Keratinocyte (primary cell): ENCODE data around the gene ZNF543. TPM values are rescaled to one million over a fixed set of nuclear protein-coding genes. Genes with fewer than 3 reads are reported as not detected.

Source experiments
- DNase-seq: peaks from one replicate; pipeline ENCODE4 v3.0.0-alpha.2; 2011; ENCODE audit warnings: low read depth, missing footprints, low spot score
- FAIRE-seq: peaks from 2 replicates; lab custom pipeline; 2011; peaks lifted over from hg19 to GRCh38; lab: Jason Lieb, UNC
- H2AFZ ChIP-seq: 2 replicates; pipeline ENCODE4 v1.6.0; 2012; ENCODE audit warnings: low read length, control low read depth, inconsistent platforms; ENCODE audit not compliant: control insufficient read depth
- H3K27ac ChIP-seq: 2 replicates; pipeline ENCODE4 v1.5.1; 2011; ENCODE audit warnings: low read length; ENCODE audit not compliant: control insufficient read depth, insufficient read depth
- H3K27me3 ChIP-seq: 3 replicates; pipeline ENCODE4 v1.6.0; 2011; ENCODE audit warnings: low read length; ENCODE audit not compliant: control insufficient read depth, insufficient read depth; ENCODE audit errors: extremely low read depth
- H3K36me3 ChIP-seq, 2 experiments: 2 replicates in 1 of 2; 3 replicates in 1 of 2; pipeline ENCODE4 v1.5.1; 2011; ENCODE audit warnings: low read length in 2 of 2, mild to moderate bottlenecking in 1 of 2; ENCODE audit not compliant: control insufficient read depth in 2 of 2, insufficient read depth in 2 of 2; ENCODE audit errors: extremely low read depth in 1 of 2
- H3K4me1 ChIP-seq: 3 replicates; pipeline ENCODE4 v1.5.1; 2011; ENCODE audit warnings: low read length; ENCODE audit not compliant: control insufficient read depth, insufficient read depth; ENCODE audit errors: extremely low read depth
- H3K4me2 ChIP-seq: 3 replicates; pipeline ENCODE4 v1.6.0; 2011; ENCODE audit warnings: low read depth, low read length; ENCODE audit not compliant: control insufficient read depth, insufficient read depth; ENCODE audit errors: extremely low read depth
- H3K4me3 ChIP-seq, 3 experiments: fragments of 200-600 bp in 1 of 3; sonication (generic) in 1 of 3; 2 replicates in 2 of 3; 3 replicates in 1 of 3; pipeline ENCODE4 v1.5.1; 2011 to 2016; ENCODE audit warnings: low read length in 3 of 3, mild to moderate bottlenecking in 3 of 3, control low read depth in 2 of 3, inconsistent platforms in 1 of 3, low read depth in 1 of 3, mixed read lengths in 1 of 3, mixed run types in 1 of 3, moderate library complexity in 1 of 3; ENCODE audit not compliant: control insufficient read depth in 2 of 3, insufficient read depth in 2 of 3; ENCODE audit errors: extremely low read depth in 1 of 3
- H3K79me2 ChIP-seq: 2 replicates; pipeline ENCODE4 v1.6.0; 2012; ENCODE audit warnings: low read length; ENCODE audit not compliant: control insufficient read depth, insufficient read depth
- H3K9ac ChIP-seq: 3 replicates; pipeline ENCODE4 v1.6.0; 2011; ENCODE audit warnings: low read length; ENCODE audit not compliant: control insufficient read depth, insufficient read depth; ENCODE audit errors: extremely low read depth
- H3K9me1 ChIP-seq: 3 replicates; pipeline ENCODE4 v1.6.0; 2011; ENCODE audit warnings: low read length; ENCODE audit not compliant: control insufficient read depth, insufficient read depth; ENCODE audit errors: extremely low read depth
- H3K9me3 ChIP-seq: 2 replicates; pipeline ENCODE4 v1.5.1; 2012; ENCODE audit warnings: low read depth, low read length; ENCODE audit not compliant: control insufficient read depth
- H4K20me1 ChIP-seq: 3 replicates; pipeline ENCODE4 v1.6.0; 2011; ENCODE audit warnings: low read length; ENCODE audit not compliant: control insufficient read depth, insufficient read depth; ENCODE audit errors: extremely low read depth
- CTCF ChIP-seq, 3 experiments: IDR thresholded peaks in 1 of 3; conservative IDR thresholded peaks in 1 of 3; optimal IDR thresholded peaks in 1 of 3; 2 replicates in 2 of 3; 3 replicates in 1 of 3; pipeline versions ENCODE3 to v1.5.1; 2011; ENCODE audit warnings: low read length in 3 of 3, mild to moderate bottlenecking in 3 of 3, moderate library complexity in 2 of 3, control low read depth in 1 of 3, inconsistent platforms in 1 of 3; ENCODE audit not compliant: insufficient read depth in 2 of 3; ENCODE audit errors: extremely low read depth in 1 of 3
- EZH2 ChIP-seq: IDR thresholded peaks from one replicate; pipeline ENCODE4 v1.6.1; 2012; ENCODE audit warnings: inconsistent platforms, mild to moderate bottlenecking, low read length, moderate library complexity
- dilution Hi-C: fragments of 300-500 bp; cut with MboI; formaldehyde crosslinking; loops from one replicate; pipeline ENCODE4 v1.7.0; 2020; ENCODE audit warnings: low sequenced_read_pairs; ENCODE audit not compliant: extremely low pct_ligation_motif_present
- polyA plus RNA-seq, 5 experiments: library from polyadenylated mRNA; depleted of rRNA in 3 of 5; stranded (reverse) in 3 of 5; stranded (forward) in 1 of 5; unstranded in 1 of 5; fragments of >200 nt; gene quantifications; 1 replicate in 1 of 5; 2 replicates in 3 of 5; 3 replicates in 1 of 5; pipeline versions ENCODE4 v1.2.1 to v1.2.3, GENCODE V29; 2011 to 2012; ENCODE audit warnings: missing spikeins in 2 of 5, low read depth in 1 of 5, low replicate concordance in 1 of 5

ZNF543 gene
- polyA plus RNA-seq, 1 donor (not counting 4 experiments of a cell fraction or from before 2014, with no cell fraction given): 2.5 TPM

- peaks cover 5% of the 10 kb centered on the region for H4K20me1 ChIP-seq
- H3K27me3 ChIP-seq: no peaks in the 10 kb centered on the region
- DNase-seq (no peak), FAIRE-seq (no peak)
- dilution Hi-C loops: no loop called here
- no peak overlapping the region for H3K27ac ChIP-seq
- peaks cover 94% of the 10 kb centered on the region for H3K79me2 ChIP-seq
- H3K4me1 ChIP-seq: no peaks in the 10 kb centered on the region
- H3K9me1 ChIP-seq: peaks cover 1% of the 10 kb centered on the region
- H2AFZ ChIP-seq: no peak overlapping the region
- TF ChIP-seq CTCF (optimal IDR thresholded peaks at IDR 0.05 in 1 of 3, IDR thresholded peaks at IDR 0.05 in 1 of 3, conservative IDR thresholded peaks at IDR 0.05 in 1 of 3; ENCODE audit: extremely low read depth in 1 of 3, insufficient read depth in 2 of 3, low read length in 3 of 3) (no peak), EZH2 (no peak)
- no peak overlapping the region for H3K4me3 ChIP-seq
- H3K9me3 ChIP-seq: no peaks in the 10 kb centered on the region
- no peak overlapping the region for H3K9ac ChIP-seq
- H3K4me2 ChIP-seq: no peak overlapping the region
- peaks cover 27 to 49% of the 10 kb centered on the region in 2 experiments for H3K36me3 ChIP-seq
Measured at GRCh38 chr19:57292547-57292946, 27.7 kb upstream of the ZNF543 start.

GRCh38 chr19:57293719-57294118 is 26.6 kb upstream of the ZNF543 start:
- peaks cover 24 to 48% of the 10 kb centered on the region in 2 experiments for H3K36me3 ChIP-seq
- no peak overlapping the region for H3K4me2 ChIP-seq
- H3K79me2 ChIP-seq: peaks cover 92% of the 10 kb centered on the region
- H3K4me1 ChIP-seq: no peaks in the 10 kb centered on the region
- dilution Hi-C loops: no loop called here
- H2AFZ ChIP-seq: no peak overlapping the region
- no peaks in the 10 kb centered on the region for H3K9me1 ChIP-seq
- no peak for FAIRE-seq
- no peak for TF ChIP-seq EZH2
- no peak for TF ChIP-seq CTCF (optimal IDR thresholded peaks at IDR 0.05 in 1 of 3, IDR thresholded peaks at IDR 0.05 in 1 of 3, conservative IDR thresholded peaks at IDR 0.05 in 1 of 3; ENCODE audit: extremely low read depth in 1 of 3, insufficient read depth in 2 of 3, low read length in 3 of 3)
- no peaks in the 10 kb centered on the region for H3K27me3 ChIP-seq
- no peaks in the 10 kb centered on the region for H3K9me3 ChIP-seq
- H3K4me3 ChIP-seq: no peak overlapping the region
- no peak for DNase-seq
- no peak overlapping the region for H3K27ac ChIP-seq
- H3K9ac ChIP-seq: no peak overlapping the region
- H4K20me1 ChIP-seq: peaks cover 4% of the 10 kb centered on the region
